Astrocyte (in vitro differentiated cells and primary cell): ENCODE measurements around the gene SRSF1.

Experiments
- CTCF ChIP-seq: IDR thresholded peaks from 2 replicates; pipeline ENCODE4 v1.5.1; 2011; ENCODE audit warnings: low read depth, mild to moderate bottlenecking, inconsistent platforms, low read length, moderate library complexity; ENCODE audit not compliant: insufficient read depth
- EZH2 ChIP-seq: IDR thresholded peaks from 2 replicates; pipeline ENCODE4 v1.6.1; 2012; ENCODE audit warnings: mild to moderate bottlenecking, low read length, inconsistent platforms; ENCODE audit not compliant: insufficient read depth

- TF ChIP-seq EZH2 (no peak), CTCF (no peak)
Observed at GRCh38 chr17:58049533-58049932, 42.5 kb upstream of the SRSF1 start.
